KMS-11 (cell line): ENCODE results near the gene PKD1L1.
A peak's percentile ranks its signal among the peaks of the same experiment; 100 is the strongest.

ENCODE experiments used
- H2AFZ ChIP-seq: fragments of 200-600 bp; sonication (generic); 2 replicates; pipeline ENCODE4 v1.6.1; 2016; ENCODE audit warnings: antibody characterized with exemption, mixed run types, low read depth
- H3K27ac ChIP-seq: fragments of 200-600 bp; sonication (generic); 2 replicates; pipeline ENCODE4 v1.6.1; 2016; ENCODE audit warnings: mild to moderate bottlenecking, mixed run types
- H3K27me3 ChIP-seq: fragments of 200-600 bp; sonication (generic); 2 replicates; pipeline ENCODE4 v1.6.1; 2017; ENCODE audit warnings: mild to moderate bottlenecking, low read depth, mixed run types, moderate library complexity; ENCODE audit not compliant: insufficient read depth
- H3K36me3 ChIP-seq: fragments of 200-600 bp; sonication (generic); 2 replicates; pipeline ENCODE4 v1.6.1; 2017; ENCODE audit warnings: mild to moderate bottlenecking, mixed run types; ENCODE audit not compliant: insufficient read depth
- H3K4me1 ChIP-seq: fragments of 200-600 bp; sonication (generic); 2 replicates; pipeline ENCODE4 v1.6.1; 2016; ENCODE audit warnings: mild to moderate bottlenecking, low read depth, mixed run types; ENCODE audit not compliant: poor library complexity, severe bottlenecking
- H3K4me2 ChIP-seq: fragments of 200-600 bp; sonication (generic); 2 replicates; pipeline ENCODE4 v1.7.0; 2016; ENCODE audit warnings: mild to moderate bottlenecking, mixed run types
- H3K4me3 ChIP-seq: fragments of 200-600 bp; sonication (generic); IDR thresholded peaks from 2 replicates; pipeline ENCODE4 v1.6.1; 2017; ENCODE audit warnings: low read depth, low read length, mixed read lengths; ENCODE audit not compliant: insufficient read depth
- H3K79me2 ChIP-seq: fragments of 200-600 bp; sonication (generic); 2 replicates; pipeline ENCODE4 v1.6.1; 2016; ENCODE audit warnings: low read depth, mixed run types; ENCODE audit not compliant: insufficient read depth
- H3K9ac ChIP-seq: fragments of 200-600 bp; sonication (generic); 2 replicates; pipeline ENCODE4 v1.6.1; 2016; ENCODE audit warnings: mild to moderate bottlenecking, mixed run types
- H4K20me1 ChIP-seq: fragments of 200-600 bp; sonication (generic); 2 replicates; pipeline ENCODE4 v1.6.1; 2016; ENCODE audit warnings: mild to moderate bottlenecking, mixed run types; ENCODE audit not compliant: insufficient read depth
- TF ChIP-seq, protein P1 (sequence below): fragments of 200-600 bp; sonication (generic); conservative IDR thresholded peaks from 2 replicates; pipeline ENCODE4 v1.6.1; 2017; ENCODE audit warnings: low read depth, mild to moderate bottlenecking, antibody characterized with exemption, low read length, moderate library complexity, mixed read lengths

The PKD1L1 gene

DNA sequence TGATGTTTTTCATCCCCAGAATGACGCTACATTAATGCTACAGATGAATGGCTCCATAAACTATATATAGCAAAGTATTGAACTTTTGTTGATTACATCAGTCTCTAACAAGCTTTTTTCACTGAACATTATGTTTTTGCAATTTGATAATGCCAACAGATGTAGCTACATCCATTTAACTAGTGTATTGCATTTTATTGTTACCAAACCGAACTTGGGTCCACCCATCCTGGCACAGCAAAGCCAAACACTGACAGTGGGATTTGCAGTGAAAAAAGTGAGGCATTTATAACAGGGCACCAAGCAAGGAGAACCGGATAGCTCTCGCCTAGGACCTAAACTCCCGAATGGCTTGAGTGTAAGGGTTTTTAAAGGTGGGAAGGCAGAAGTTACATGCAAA lies 183.5 kb downstream of the PKD1L1 start:
- Histone ChIP-seq H3K9ac (no peak overlapping the region), H4K20me1 (no peaks in the 10 kb centered on the region), H3K4me3 (no peak overlapping the region), H3K79me2 (no peaks in the 10 kb centered on the region), H3K27me3 (no peaks in the 10 kb centered on the region), H3K4me1 (peaks cover 16% of the 10 kb centered on the region), H2AFZ (no peak overlapping the region), H3K36me3 (no peaks in the 10 kb centered on the region), H3K4me2 (no peak overlapping the region), H3K27ac (no peak overlapping the region)
- TF ChIP-seq, protein P1, sequence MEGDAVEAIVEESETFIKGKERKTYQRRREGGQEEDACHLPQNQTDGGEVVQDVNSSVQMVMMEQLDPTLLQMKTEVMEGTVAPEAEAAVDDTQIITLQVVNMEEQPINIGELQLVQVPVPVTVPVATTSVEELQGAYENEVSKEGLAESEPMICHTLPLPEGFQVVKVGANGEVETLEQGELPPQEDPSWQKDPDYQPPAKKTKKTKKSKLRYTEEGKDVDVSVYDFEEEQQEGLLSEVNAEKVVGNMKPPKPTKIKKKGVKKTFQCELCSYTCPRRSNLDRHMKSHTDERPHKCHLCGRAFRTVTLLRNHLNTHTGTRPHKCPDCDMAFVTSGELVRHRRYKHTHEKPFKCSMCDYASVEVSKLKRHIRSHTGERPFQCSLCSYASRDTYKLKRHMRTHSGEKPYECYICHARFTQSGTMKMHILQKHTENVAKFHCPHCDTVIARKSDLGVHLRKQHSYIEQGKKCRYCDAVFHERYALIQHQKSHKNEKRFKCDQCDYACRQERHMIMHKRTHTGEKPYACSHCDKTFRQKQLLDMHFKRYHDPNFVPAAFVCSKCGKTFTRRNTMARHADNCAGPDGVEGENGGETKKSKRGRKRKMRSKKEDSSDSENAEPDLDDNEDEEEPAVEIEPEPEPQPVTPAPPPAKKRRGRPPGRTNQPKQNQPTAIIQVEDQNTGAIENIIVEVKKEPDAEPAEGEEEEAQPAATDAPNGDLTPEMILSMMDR: no peak

DNA sequence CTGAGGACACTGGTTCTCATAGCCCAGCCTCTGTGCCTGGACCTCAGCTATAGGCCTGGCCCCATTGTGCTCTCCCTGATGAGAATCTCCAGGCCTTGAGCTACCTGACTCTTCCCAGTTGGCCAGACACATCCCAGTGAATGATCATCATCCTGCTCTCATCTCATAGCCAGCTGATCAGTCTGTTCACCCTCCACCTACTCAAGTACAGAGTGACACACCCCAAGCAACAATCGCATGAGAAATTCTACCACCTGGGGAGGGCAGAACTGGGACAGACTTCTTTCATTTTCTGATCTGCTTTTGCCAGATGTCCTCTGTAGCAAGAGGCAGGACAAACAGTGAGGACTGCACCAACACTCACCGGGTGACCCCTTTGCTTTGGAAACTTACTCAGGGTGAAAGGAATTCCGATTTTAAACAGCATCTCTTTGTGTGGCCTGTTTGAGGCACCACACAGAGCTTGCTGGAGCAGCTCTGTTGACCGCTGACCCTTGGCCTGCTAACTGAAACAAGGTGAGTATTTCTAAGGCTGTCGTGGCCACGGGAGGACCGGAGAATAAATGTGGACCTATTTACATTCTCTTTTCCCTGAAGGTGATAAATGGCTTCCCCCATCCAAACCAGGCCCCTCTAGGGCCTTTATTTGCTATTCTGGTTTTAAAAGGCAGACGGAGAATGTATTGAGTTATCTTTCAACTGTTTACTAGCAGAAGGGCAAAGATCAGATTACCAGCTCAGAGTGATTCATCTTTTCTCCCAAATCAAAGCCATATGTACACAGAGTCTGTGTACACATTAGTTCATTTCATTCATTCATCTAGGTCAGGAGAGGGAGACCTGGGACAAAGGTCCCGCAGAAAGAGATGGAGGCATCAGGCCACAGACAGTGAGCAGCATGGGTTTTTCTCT lies 184.9 kb downstream of the PKD1L1 start:
- H3K27me3 ChIP-seq: no peaks in the 10 kb centered on the region
- H4K20me1 ChIP-seq: no peaks in the 10 kb centered on the region
- H3K4me3 ChIP-seq: no peak overlapping the region
- H3K9ac ChIP-seq: peak overlapping the region; percentile 25; the same call in 1 of the 2 replicates
- no peaks in the 10 kb centered on the region for H3K79me2 ChIP-seq
- peaks cover 16% of the 10 kb centered on the region for H3K4me1 ChIP-seq
- peak overlapping the region; percentile 44; the same call in 1 of the 2 replicates for H3K27ac ChIP-seq
- TF ChIP-seq, protein P1: no peak
- H3K36me3 ChIP-seq: no peaks in the 10 kb centered on the region
- H2AFZ ChIP-seq: peak overlapping the region; percentile 68
- peak overlapping the region; percentile 35 for H3K4me2 ChIP-seq

DNA sequence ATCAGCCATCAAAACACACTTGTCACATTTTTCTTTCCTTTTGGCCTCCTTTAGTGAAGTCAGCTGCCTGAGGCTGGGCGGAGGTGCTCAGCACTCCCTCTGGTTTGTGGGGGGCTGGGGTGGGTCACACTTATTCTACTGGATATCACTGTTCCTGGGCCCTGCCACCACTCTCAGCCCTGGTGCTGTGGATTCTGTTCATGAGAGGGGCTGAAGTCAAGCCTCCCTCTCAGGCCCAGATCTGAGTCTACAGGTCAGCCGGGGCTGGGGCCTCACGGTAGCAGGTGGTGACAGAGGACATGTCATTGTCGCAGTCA lies 185.6 kb downstream of the PKD1L1 start:
- Histone ChIP-seq H3K36me3 (no peaks in the 10 kb centered on the region), H3K79me2 (no peaks in the 10 kb centered on the region), H3K27ac (no peak overlapping the region), H3K9ac (no peak overlapping the region), H4K20me1 (no peaks in the 10 kb centered on the region), H2AFZ (peak overlapping the region; percentile 68; the same call in 1 of the 2 replicates), H3K4me2 (peak overlapping the region; percentile 35; the same call in 1 of the 2 replicates), H3K4me1 (peaks cover 16% of the 10 kb centered on the region), H3K4me3 (no peak overlapping the region), H3K27me3 (no peaks in the 10 kb centered on the region)
- TF ChIP-seq, protein P1: no peak

DNA sequence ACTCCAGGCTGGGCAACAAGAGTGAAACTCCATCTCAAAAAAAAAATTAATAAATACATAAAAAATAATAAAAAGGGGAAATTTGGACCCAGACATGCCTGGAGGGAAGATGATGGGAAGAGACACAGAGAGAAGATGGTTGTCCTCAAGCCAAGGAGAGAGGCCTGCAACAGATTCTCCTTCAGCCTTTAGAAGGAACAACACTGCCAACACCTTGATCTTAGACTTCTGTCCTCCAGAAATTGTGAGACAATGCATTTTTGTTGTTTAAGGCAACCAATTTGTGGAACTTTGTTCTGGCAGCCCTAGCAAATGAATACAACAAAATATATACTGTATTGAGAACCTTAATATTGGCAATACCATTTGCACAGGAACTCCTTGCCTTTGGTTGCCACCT lies 186.1 kb downstream of the PKD1L1 start:
- H3K27me3 ChIP-seq: no peaks in the 10 kb centered on the region
- TF ChIP-seq, protein P1: no peak
- no peak overlapping the region for H3K9ac ChIP-seq
- no peak overlapping the region for H3K4me3 ChIP-seq
- no peaks in the 10 kb centered on the region for H3K79me2 ChIP-seq
- no peak overlapping the region for H2AFZ ChIP-seq
- no peaks in the 10 kb centered on the region for H4K20me1 ChIP-seq
- no peaks in the 10 kb centered on the region for H3K36me3 ChIP-seq
- H3K4me1 ChIP-seq: peaks cover 16% of the 10 kb centered on the region
- no peak overlapping the region for H3K4me2 ChIP-seq
- H3K27ac ChIP-seq: no peak overlapping the region
